Activated naive CD4-positive, alpha-beta T cell treated with anti-CD3 and anti-CD28 coated beads, Interleukin-2, amount 50 U/mL, for 24 hours (primary cell): ENCODE data around the gene CLCN3.
"Not testable (repeated sequence)": the region's sequence is repeated elsewhere in the genome, so short reads cannot be mapped to it uniquely, and the experiment has no call there.

ENCODE experiments used
- H3K27ac Mint-ChIP-seq: one replicate; pipeline ENCODE4 v1.8.0; 2021; ENCODE audit warnings: mild to moderate bottlenecking, mixed read lengths
- H3K27me3 Mint-ChIP-seq: one replicate; pipeline ENCODE4 v1.8.0; 2021; ENCODE audit warnings: mixed read lengths
- H3K36me3 Mint-ChIP-seq: one replicate; pipeline ENCODE4 v1.8.0; 2021; ENCODE audit warnings: mixed read lengths
- H3K4me1 Mint-ChIP-seq: one replicate; pipeline ENCODE4 v1.8.0; 2021; ENCODE audit warnings: mixed read lengths
- H3K4me3 Mint-ChIP-seq: one replicate; pipeline ENCODE4 v1.8.0; 2021; ENCODE audit warnings: mild to moderate bottlenecking, mixed read lengths
- H3K9me3 Mint-ChIP-seq: one replicate; pipeline ENCODE4 v1.8.0; 2021; ENCODE audit warnings: mixed read lengths

CLCN3 gene

DNA sequence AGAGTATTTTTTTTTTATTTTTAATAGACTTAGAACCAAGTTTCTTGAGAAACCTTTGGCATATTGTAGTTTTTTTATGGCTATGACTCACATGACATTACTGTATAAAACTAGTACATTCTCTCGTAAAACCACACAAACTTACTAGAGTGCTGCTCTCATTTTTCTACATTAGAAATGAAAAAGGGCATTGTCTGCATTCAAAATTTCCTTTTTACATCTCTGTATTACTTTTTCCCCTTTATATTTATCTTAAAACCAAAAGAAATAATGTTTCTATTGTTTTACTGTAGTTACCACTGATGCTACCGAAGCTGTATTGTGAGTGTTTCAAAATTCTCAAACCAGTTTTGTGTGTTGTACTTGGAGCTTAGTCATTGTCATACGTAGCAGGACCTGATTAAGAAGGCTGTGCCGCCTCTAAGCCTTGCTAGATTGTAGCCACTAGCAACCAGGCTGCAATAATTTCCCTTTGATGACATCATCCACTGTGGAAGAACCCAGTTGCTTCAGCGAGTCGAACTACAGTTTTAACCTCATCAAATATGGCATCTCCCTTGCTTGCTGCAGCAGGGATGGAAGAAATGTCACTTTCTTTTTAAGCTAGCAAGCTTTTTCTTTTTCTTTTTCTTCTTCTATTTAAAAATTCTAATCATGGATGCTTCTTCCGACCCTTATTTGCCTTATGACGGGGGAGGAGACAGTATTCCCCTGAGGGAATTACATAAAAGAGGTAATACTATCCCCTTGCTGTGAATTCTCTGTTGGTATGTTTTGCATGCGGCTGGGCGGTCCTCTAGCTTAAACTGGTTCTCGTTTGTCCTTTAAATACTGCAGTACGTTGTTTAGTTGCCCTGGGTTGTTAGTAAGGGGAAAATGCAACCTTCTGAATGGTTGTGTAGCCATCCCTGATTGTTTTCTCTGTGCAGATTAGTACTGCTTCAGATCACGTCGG lies 39.6 kb downstream of the CLCN3 start:
- Mint-ChIP-seq H3K36me3 (peaks cover 6% of the 10 kb centered on the region), H3K9me3 (no peaks in the 10 kb centered on the region), H3K27ac (peak overlapping the region; percentile 99), H3K27me3 (no peaks in the 10 kb centered on the region), H3K4me1 (peaks cover 57% of the 10 kb centered on the region), H3K4me3 (peak overlapping the region; percentile 84)

DNA sequence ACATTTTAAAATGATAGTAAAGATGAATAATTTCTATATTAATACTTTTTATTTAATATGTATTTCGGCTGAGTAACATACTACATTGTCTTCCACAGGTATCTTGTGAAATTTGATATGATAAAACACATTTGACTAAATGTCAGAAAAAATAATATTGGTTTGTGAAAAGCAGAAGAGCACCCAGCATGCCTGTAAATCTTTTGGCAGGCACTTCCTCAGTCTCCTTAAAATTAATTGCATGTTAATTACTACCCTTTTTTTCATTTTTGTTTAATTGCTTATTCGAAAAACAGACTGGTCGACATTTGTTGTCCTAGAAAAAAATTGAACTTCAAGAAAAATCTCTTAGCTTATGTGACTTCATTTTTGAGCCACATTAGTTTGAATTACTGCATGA lies 40.6 kb downstream of the CLCN3 start:
- Mint-ChIP-seq H3K4me1 (peaks cover 60% of the 10 kb centered on the region), H3K4me3 (no peak overlapping the region), H3K36me3 (peaks cover 4% of the 10 kb centered on the region), H3K27ac (no peak overlapping the region), H3K27me3 (no peaks in the 10 kb centered on the region), H3K9me3 (no peaks in the 10 kb centered on the region)

DNA sequence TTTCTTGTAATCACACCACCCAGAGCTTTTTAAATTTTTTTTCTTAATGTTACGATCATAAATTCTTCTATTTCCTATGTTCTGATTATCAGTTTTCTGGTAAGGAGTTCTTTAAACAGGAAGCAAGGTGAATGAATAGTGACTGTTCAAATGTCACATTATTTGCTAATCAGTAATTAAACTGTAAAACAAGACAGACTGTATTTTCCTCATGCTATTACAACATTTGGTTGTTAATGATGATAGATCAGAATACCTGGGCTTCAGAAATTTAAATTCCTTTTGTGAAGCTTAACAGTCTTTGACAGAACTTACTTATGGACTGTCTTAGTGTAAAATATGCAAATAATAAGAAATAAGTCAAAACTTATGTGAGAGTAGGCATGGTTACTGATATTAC lies 41.4 kb downstream of the CLCN3 start:
- no peaks in the 10 kb centered on the region for H3K9me3 Mint-ChIP-seq
- no peak overlapping the region for H3K4me3 Mint-ChIP-seq
- H3K36me3 Mint-ChIP-seq = peaks cover 12% of the 10 kb centered on the region
- no peak overlapping the region for H3K27ac Mint-ChIP-seq
- H3K27me3 Mint-ChIP-seq = no peaks in the 10 kb centered on the region
- H3K4me1 Mint-ChIP-seq = peaks cover 57% of the 10 kb centered on the region

DNA sequence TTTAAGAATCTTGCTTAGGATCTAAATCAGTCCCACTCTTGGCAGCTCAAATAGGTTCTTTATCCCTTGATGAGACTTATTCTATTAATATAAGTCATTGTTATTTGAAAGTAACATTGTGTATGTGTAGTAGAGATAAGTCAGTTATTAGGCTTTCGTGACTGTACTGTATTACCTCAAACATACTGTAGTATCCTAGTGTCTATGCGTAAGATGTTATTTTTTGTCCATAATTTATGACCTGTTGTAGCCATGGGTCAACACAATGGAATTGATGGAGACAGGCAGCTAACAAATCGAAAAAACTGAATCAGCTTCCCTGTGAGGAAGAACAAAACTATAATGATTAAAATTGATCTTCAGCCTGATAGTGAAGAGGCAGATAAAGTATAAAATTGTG lies 41.8 kb downstream of the CLCN3 start:
- Mint-ChIP-seq H3K27ac (no peak overlapping the region), H3K36me3 (peaks cover 13% of the 10 kb centered on the region), H3K9me3 (no peaks in the 10 kb centered on the region), H3K4me3 (no peak overlapping the region), H3K4me1 (peaks cover 57% of the 10 kb centered on the region), H3K27me3 (no peaks in the 10 kb centered on the region)

DNA sequence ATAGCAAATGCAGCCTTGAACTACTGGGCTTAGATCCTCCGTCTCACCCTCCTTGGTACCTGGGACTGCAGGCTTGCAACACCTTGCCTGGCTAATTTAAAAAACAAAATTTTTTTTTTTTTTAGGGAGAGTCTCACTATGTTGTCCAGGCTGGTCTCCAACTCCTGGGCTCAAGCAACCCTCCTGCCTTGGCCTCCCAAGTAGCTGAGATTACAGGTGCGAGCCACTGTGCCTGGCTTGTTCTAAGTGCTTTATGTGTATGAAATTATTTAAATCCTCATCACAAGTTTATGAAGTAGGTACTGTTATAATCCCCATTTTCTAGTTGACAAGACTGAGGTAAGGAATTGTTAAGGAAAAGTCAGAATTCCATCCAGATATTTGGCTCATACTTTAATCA lies 43.0 kb downstream of the CLCN3 start:
- Mint-ChIP-seq H3K4me3 (no peak overlapping the region), H3K27me3 (no peaks in the 10 kb centered on the region), H3K27ac (no peak overlapping the region), H3K9me3 (no peaks in the 10 kb centered on the region), H3K4me1 (peaks cover 52% of the 10 kb centered on the region), H3K36me3 (peaks cover 13% of the 10 kb centered on the region)

DNA sequence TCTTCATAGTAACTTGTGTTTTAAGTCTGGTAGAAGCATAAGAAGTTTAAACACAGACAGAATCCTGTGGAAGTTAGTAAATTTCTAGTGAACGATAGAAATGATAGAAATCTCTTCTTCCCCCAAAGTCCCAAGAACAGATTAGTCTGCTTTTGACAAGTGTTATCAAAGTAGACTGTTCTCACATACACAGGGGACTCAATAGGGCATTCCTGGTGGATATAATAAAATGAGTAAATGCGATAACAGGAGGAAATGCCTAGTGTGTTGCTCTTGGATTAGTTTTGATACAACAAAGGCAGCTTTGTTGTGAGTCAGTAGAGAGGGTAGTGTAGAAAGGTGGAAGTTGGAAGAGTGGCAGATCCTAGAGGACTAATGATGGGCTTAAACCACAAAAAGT lies 43.5 kb downstream of the CLCN3 start:
- Mint-ChIP-seq H3K4me3 (peak overlapping the region; percentile 6), H3K9me3 (no peaks in the 10 kb centered on the region), H3K27ac (peak overlapping the region; percentile 63), H3K27me3 (no peaks in the 10 kb centered on the region), H3K36me3 (peaks cover 15% of the 10 kb centered on the region), H3K4me1 (peaks cover 52% of the 10 kb centered on the region)

DNA sequence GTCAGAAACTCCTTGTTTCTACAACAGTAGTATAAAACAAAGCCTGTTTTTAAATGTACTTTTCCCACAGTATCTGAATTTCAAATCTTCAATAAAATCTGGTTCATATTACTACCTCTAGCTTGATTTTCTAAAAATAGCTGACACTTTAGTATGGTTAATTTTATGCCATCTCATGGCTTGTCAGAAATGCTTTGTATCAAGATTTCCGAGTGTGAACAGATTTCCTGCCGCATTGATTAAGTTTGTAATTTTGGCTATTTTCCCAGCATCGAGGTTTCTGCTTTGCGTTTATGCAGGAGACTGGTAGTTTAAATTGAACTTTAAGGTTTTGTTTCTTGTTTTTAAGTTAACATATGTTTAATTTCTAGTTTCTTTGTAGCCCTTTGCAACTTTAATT lies 44.2 kb downstream of the CLCN3 start:
- H3K4me3 Mint-ChIP-seq = no peak overlapping the region
- H3K27me3 Mint-ChIP-seq = no peaks in the 10 kb centered on the region
- H3K27ac Mint-ChIP-seq = no peak overlapping the region
- H3K36me3 Mint-ChIP-seq = peaks cover 16% of the 10 kb centered on the region
- H3K9me3 Mint-ChIP-seq = no peaks in the 10 kb centered on the region
- H3K4me1 Mint-ChIP-seq = peaks cover 50% of the 10 kb centered on the region

DNA sequence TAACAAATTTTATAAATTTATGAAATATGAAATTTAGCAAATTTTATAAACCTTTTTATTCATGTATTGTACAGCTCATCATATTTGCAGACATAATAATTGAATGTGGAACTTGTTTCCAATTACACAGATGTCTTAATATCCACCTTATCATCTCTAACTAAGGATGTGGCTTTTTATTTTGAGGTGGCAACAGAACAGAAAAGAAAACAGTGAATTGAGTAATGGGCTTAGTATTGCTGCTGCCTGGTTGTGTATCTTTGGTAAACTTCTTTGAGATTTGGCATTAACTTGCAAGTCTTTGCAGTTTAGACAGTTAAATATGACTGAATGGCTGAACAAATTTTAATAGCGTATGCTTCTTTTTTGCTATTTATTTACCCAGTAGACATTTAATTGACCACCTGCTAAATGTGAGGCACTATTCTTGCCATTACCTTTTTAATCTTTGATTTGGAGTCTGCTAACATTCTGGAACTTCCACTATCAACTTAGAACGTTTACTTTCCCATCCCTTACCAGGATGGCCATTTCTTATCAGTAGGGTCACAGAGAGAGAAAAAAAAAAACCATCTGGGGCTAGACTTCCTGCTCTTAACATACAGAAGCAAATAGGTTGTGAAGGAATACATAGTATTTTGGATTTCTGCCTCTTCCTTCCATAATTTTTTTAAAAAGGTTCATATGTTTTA lies 44.8 kb downstream of the CLCN3 start:
- no peaks in the 10 kb centered on the region for H3K9me3 Mint-ChIP-seq
- no peak overlapping the region for H3K27ac Mint-ChIP-seq
- peaks cover 18% of the 10 kb centered on the region for H3K36me3 Mint-ChIP-seq
- H3K27me3 Mint-ChIP-seq = no peaks in the 10 kb centered on the region
- no peak overlapping the region for H3K4me3 Mint-ChIP-seq
- peaks cover 44% of the 10 kb centered on the region for H3K4me1 Mint-ChIP-seq

DNA sequence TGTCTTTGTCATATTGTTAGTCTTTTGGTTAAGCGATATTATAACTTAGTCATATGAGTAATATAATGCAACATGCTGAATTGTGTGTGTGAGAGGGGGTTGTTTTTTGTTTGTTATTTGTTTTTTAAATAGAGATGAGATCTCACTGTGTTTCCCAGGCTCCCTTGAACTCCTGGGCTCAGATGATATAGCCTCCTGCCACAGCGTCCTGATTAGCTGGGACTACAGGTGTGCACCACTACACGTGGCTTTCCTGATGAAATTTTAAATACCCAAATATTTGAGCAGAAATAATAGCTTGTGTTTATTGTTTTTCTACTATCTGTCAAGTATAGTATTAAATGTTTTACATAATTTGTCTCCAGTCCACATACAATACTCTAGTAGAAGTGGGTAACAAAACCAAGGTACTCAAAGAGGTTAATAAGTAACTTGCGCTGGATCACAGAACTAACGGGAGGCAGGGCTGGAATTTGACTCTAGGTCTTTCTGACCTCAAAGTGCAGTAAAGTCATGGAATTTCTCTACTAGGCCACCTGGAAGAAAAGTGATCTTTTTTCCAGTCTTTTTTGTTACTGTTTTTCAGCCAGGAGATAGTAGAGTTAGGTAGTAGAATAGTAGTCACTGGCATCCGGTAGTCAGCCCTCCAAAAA lies 47.8 kb downstream of the CLCN3 start:
- no peak overlapping the region for H3K27ac Mint-ChIP-seq
- no peak overlapping the region for H3K4me3 Mint-ChIP-seq
- H3K9me3 Mint-ChIP-seq = no peaks in the 10 kb centered on the region
- no peaks in the 10 kb centered on the region for H3K27me3 Mint-ChIP-seq
- H3K4me1 Mint-ChIP-seq = peaks cover 32% of the 10 kb centered on the region
- peaks cover 26% of the 10 kb centered on the region for H3K36me3 Mint-ChIP-seq

DNA sequence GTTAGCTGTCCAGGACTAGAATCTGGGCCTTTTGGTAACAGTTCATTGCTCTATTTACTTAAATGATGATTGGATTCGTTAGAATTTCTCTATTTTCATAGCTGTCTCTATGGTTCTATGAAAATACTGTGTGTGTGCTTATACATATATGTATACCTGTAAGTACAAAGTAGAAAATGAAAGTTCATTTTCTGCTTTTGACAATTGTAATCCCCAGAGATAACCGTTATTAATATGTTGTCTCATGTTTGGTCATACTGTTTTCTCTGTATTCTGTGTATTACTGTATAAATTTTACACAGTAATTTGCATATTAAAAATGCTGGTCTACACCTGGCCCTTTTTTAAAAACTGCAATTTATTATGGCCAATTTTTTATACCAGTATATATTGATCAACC lies 55.4 kb downstream of the CLCN3 start:
- Mint-ChIP-seq H3K9me3 (no peaks in the 10 kb centered on the region), H3K4me1 (peaks cover 13% of the 10 kb centered on the region), H3K4me3 (no peak overlapping the region), H3K27me3 (no peaks in the 10 kb centered on the region), H3K27ac (no peak overlapping the region), H3K36me3 (peaks cover 8% of the 10 kb centered on the region)

DNA sequence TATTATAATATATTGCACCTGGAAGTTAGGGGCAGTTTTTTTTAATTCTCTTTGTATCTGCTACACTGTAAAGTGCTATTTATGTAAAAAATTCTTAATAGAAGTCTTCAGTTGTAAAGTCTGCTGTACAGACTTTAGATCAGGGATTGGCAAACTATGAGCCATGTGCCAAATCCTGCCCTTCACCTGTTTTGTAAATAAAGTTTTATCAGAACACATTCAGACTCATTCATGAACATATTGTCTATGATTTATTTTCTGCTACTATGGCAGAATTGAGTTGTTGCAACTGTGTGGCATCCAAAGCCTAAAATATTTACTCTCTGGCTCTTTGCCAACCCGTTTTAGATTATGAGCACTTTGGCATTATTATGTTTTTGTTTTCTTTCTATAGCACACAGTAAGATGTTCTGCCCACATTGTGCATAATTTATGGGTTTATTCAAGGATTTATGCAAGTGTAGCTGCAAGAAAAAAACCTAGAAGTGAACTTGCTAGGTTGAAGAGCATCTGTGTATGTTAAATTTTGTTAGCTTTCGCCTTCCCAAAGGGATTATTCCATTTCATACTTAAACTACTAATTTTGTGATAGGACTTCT lies 56.9 kb downstream of the CLCN3 start:
- Mint-ChIP-seq H3K27me3 (no peaks in the 10 kb centered on the region), H3K36me3 (peaks cover 8% of the 10 kb centered on the region), H3K4me1 (peaks cover 13% of the 10 kb centered on the region), H3K27ac (peak overlapping the region; percentile 75), H3K4me3 (no peak overlapping the region), H3K9me3 (no peaks in the 10 kb centered on the region)

DNA sequence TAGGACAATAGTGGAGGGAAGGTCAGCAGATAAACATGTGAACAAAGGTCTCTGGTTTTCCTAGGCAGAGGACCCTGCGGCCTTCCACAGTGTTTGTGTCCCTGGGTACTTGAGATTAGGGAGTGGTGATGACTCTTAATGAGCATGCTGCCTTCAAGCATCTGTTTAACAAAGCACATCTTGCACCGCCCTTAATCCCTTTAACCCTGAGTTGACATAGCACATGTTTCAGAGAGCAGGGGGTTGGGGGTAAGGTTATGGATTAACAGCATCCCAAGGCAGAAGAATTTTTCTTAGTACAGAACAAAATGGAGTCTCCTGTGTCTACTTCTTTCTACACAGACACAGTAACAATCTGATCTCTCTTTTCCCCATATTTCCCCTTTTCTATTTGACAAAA lies 58.1 kb downstream of the CLCN3 start:
- Mint-ChIP-seq H3K4me1 (peaks cover 13% of the 10 kb centered on the region), H3K36me3 (peaks cover 10% of the 10 kb centered on the region)
- H3K9me3 Mint-ChIP-seq, H3K27me3 Mint-ChIP-seq, H3K27ac Mint-ChIP-seq, H3K4me3 Mint-ChIP-seq: not testable (repeated sequence)

DNA sequence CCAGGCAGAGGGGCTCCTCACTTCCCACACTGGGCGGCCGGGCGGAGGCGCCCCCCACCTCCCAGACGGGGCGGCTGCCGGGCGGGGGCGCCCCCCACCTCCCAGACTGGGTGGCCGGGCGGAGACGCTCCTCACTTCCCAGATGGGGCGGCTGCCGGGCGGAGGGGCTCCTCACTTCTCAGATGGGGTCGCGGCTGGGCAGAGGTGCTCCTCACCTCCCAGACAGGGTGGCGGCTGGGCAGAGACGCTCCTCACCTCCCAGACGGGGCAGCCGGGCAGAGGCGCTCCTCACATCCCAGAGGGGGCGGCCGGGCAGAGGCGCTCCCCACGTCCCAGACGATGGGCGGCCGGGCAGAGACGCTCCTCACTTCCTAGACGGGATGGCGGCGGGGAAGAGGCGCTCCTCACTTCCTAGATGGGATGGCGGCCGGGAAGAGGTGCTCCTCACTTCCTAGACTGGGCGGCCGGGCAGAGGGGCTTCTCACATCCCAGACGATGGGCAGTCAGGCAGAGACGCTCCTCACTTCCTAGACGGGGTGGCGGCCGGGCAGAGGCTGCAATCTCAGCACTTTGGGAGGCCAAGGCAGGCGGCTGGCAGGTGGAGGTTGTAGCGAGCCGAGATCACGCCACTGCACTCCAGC lies 58.7 kb downstream of the CLCN3 start:
- not testable (repeated sequence) for H3K4me3 Mint-ChIP-seq, H3K9me3 Mint-ChIP-seq, H3K27me3 Mint-ChIP-seq, H3K27ac Mint-ChIP-seq
- Mint-ChIP-seq H3K4me1 (peaks cover 13% of the 10 kb centered on the region), H3K36me3 (peaks cover 13% of the 10 kb centered on the region)

DNA sequence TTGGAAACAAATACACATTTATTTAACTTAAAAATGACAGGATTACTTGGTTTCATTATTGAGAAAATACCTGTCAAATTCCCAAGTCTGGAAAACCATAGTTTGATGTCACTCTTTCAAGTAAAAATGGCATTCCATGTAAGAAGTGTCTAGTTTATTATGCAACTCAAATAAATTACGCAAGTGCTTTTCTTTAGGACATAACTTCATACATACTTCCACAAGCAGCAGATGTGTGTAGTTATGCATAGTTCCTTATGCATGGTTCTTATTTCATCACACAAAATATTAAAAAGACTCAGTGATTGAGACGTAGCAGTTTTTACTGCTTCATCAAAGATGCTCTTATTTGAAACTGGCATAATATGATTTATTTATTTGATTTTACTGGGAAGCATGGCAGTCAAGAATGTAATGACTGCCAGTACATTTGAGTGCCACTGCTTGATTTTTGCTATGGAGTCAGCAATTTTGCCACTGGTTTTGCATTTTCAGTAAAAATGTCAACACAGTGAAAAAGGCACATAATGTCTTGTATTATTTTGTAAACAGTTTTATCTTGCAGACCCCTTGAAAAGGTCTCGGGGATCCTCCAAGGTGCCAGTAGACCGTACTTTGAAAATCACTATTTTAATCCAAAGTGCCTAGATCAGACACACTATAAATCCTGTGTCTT lies 62.1 kb downstream of the CLCN3 start:
- Mint-ChIP-seq H3K27me3 (no peaks in the 10 kb centered on the region), H3K4me3 (no peak overlapping the region), H3K9me3 (no peaks in the 10 kb centered on the region), H3K27ac (no peak overlapping the region), H3K36me3 (peaks cover 15% of the 10 kb centered on the region), H3K4me1 (peaks cover 3% of the 10 kb centered on the region)

DNA sequence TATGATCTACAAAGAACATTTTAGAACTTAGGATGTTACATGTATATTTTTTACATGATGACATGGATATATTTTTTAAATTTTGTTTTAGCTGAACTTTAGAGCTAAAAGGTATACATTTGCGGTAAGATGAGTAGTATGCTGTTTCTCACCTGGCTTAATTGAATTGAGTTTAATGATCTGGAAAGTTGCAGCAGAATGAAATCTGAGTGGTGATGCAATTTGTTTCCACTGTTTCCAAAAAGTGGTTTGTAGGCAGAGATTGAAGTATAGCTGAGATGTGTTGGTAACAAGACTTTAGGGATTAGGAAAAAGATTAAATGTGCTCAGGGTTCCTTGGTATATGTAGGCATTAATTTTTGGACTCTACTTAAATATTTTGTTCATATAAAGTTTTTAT lies 69.3 kb downstream of the CLCN3 start:
- H3K27me3 Mint-ChIP-seq = no peaks in the 10 kb centered on the region
- H3K9me3 Mint-ChIP-seq = no peaks in the 10 kb centered on the region
- peaks cover 12% of the 10 kb centered on the region for H3K4me1 Mint-ChIP-seq
- peaks cover 8% of the 10 kb centered on the region for H3K36me3 Mint-ChIP-seq
- no peak overlapping the region for H3K27ac Mint-ChIP-seq
- no peak overlapping the region for H3K4me3 Mint-ChIP-seq
